ENCODE measurements around the gene TMEM170B. TPM values are rescaled to one million over a fixed set of nuclear protein-coding genes. Genes with fewer than 3 reads are reported as not detected.

TMEM170B gene
- total and polyA plus RNA-seq, 9 of the 15 experiments (the other 6 are each of a cell fraction or from before 2014, with no cell fraction given) = 0.03 to 0.11 (median 0.07) TPM

- H3K4me2 ChIP-seq (ENCODE audit: insufficient read depth, low read length) = no peak overlapping the region
- WGBS (ENCODE audit: insufficient coverage, low coverage, missing lambda C conversion rate) = 1% methylated on average over 18 of the region's 18 CpGs
- H3K4me3 ChIP-seq = no peak overlapping the region
- no peak for TF ChIP-seq RAD21 (CRISPR knock-in tag; conservative IDR thresholded peaks at IDR 0.05 in 1 of 2, IDR thresholded peaks at IDR 0.05 in 1 of 2)
- TF ChIP-seq CAMTA2 (CRISPR knock-in tag; conservative IDR thresholded peaks at IDR 0.05) = no peak
- TF ChIP-seq ZNF212 (CRISPR knock-in tag; IDR thresholded peaks at IDR 0.05) = no peak
- TF ChIP-seq NCOA4 (IDR thresholded peaks at IDR 0.05; ENCODE audit: partially characterized antibody) = no peak
- no peak for TF ChIP-seq ZNF3 (CRISPR knock-in tag; IDR thresholded peaks at IDR 0.05)
- TF ChIP-seq POU5F1 (IDR thresholded peaks at IDR 0.05; ENCODE audit: borderline replicate concordance, low read depth, low read length, partially characterized antibody) = no peak
- TF ChIP-seq ZNF695 (CRISPR knock-in tag; IDR thresholded peaks at IDR 0.05) = no peak
- no peak for TF ChIP-seq CBFA2T3 (IDR thresholded peaks at IDR 0.05)
- no peak for TF ChIP-seq ADNP (tag; IDR thresholded peaks at IDR 0.05)
- TF ChIP-seq SRSF9 (IDR thresholded peaks at IDR 0.05; ENCODE audit: borderline replicate concordance, low read depth, low read length) = no peak
- BruUV-seq (replicated peaks) = no TSS peak
- POLR2A ChIA-PET = interaction anchor here (0.5 to 1.7 kb wide), 3 partner anchors 9 to 692 kb away, joined by 3 to 8 read pairs (median 4); no protein-coding TSS in a partner anchor
- DNase-seq (ENCODE audit: extremely low read depth in 1 of 4, low spot score in 3 of 4) = no peak
- ATAC-seq = no peak
- H3K9me1 ChIP-seq (ENCODE audit: control insufficient read depth, insufficient read depth, low read length) = no peaks in the 10 kb centered on the region
- H3K79me2 ChIP-seq (ENCODE audit: control insufficient read depth, insufficient read depth, low read length) = no peaks in the 10 kb centered on the region
- H3K27ac ChIP-seq (ENCODE audit: extremely low read depth, low read depth, low read length) = no peak overlapping the region
- intact Hi-C loops (cut with micrococcal nuclease) = no loop called here
- CTCF ChIA-PET (ENCODE audit: low intra/inter-chr PET ratio) = no interaction called here
- no peaks in the 10 kb centered on the region for H4K20me1 ChIP-seq (replicated peaks; ENCODE audit: control insufficient read depth, insufficient read depth, low read length)
- no peak for FAIRE-seq
- no peak overlapping the region for H2AFZ ChIP-seq (ENCODE audit: low read depth, low read length)
- no peaks in the 10 kb centered on the region for H3K9me3 ChIP-seq (replicated peaks; ENCODE audit: control insufficient read depth, insufficient read depth, low read depth, low read length)
- H3K27me3 ChIP-seq (ENCODE audit: control insufficient read depth in 2 of 2, insufficient read depth in 2 of 2, low read length in 2 of 2) = peaks cover 21 to 37% of the 10 kb centered on the region in 2 experiments
- no peaks in the 10 kb centered on the region for H3K4me1 ChIP-seq (replicated peaks in 1 of 2; ENCODE audit: control insufficient read depth in 2 of 2, insufficient read depth in 2 of 2, low read length in 2 of 2)
- in situ Hi-C loops (cut with MboI) = no loop called here
- no peaks in the 10 kb centered on the region for H3K36me3 ChIP-seq (ENCODE audit: control insufficient read depth, insufficient read depth, low read length)
- H3K9ac ChIP-seq (ENCODE audit: insufficient read depth in 1 of 2, low read depth in 2 of 2, low read length in 2 of 2) = no peak overlapping the region
Observed at GRCh38 chr6:11609324-11610071, 71.9 kb downstream of the TMEM170B start.

Data from K562 (cell line).